Colonic mucosa (tissue), 4 donors: ENCODE results near the gene ARPC4. TPM values are rescaled to one million over a fixed set of nuclear protein-coding genes. Genes with fewer than 3 reads are reported as not detected.

ENCODE experiments used
- DNase-seq: peaks from one replicate; pipeline ENCODE4 v3.0.0-alpha.2; 2020
- H3K27ac ChIP-seq: fragments of 200-600 bp; one replicate; pipeline ENCODE4 v1.8.0; 2021
- H3K27me3 ChIP-seq: fragments of 200-600 bp; one replicate; pipeline ENCODE4 v1.8.0; 2021
- H3K36me3 ChIP-seq: fragments of 200-600 bp; one replicate; pipeline ENCODE4 v1.8.0; 2021
- H3K4me1 ChIP-seq: fragments of 200-600 bp; one replicate; pipeline ENCODE4 v1.8.0; 2021; ENCODE audit warnings: mild to moderate bottlenecking
- H3K4me3 ChIP-seq: fragments of 200-600 bp; one replicate; pipeline ENCODE4 v1.8.0; 2021
- H3K9ac ChIP-seq, 2 donors: one replicate each; pipeline ENCODE4 v1.7.0; 2013; ENCODE audit warnings: control low read depth in 2 of 2, low read depth in 2 of 2, low read length in 2 of 2
- H3K9me3 ChIP-seq: fragments of 200-600 bp; one replicate; pipeline ENCODE4 v1.8.0; 2021
- CTCF ChIP-seq: fragments of 200-600 bp; IDR thresholded peaks from one replicate; pipeline ENCODE4 v1.8.0; 2022; ENCODE audit warnings: antibody characterized with exemption, mild to moderate bottlenecking
- intact Hi-C: fragments of 100-400 bp; cut with DNase I; formaldehyde crosslinking; loops from one replicate; pipeline ENCODE4 v1.14.1; 2022
- total RNA-seq, 2 donors: library from RNA; stranded (reverse); fragmentation: NEBNext Ultra II Directional in 1 of 2; extraction: Animal tissue kit (Norgen Biotek cat#: 25700) in 1 of 2; gene quantifications; one replicate each; pipeline ENCODE4 v1.2.1, GENCODE V29; 2021
- donor health status: healthy.
- donor health status: DM: no; HTN: no; CAD: no.
- donor health status: DM: no; HTN: no; CAD: no.

The ARPC4 gene
- total RNA-seq, 2 donors from 2014 or later = 221 to 228 TPM

- Histone ChIP-seq H3K36me3 (no peaks in the 10 kb centered on the region), H3K9ac (no peak overlapping the region), H3K27ac (peak overlapping the region; percentile 24), H3K4me3 (no peak overlapping the region), H3K27me3 (no peaks in the 10 kb centered on the region), H3K9me3 (no peaks in the 10 kb centered on the region), H3K4me1 (no peaks in the 10 kb centered on the region)
- DNase-seq = no peak
- intact Hi-C loops = no loop called here
- TF ChIP-seq CTCF = no peak
These were observed 13.7 kb upstream of the ARPC4 start for GRCh38 chr3:9779075-9779593.

- H3K27me3 ChIP-seq = no peaks in the 10 kb centered on the region
- H3K9me3 ChIP-seq = no peaks in the 10 kb centered on the region
- DNase-seq = no peak
- no peak overlapping the region for H3K27ac ChIP-seq
- intact Hi-C loops = no loop called here
- H3K4me3 ChIP-seq = no peak overlapping the region
- no peak overlapping the region for H3K9ac ChIP-seq
- TF ChIP-seq CTCF = no peak
- no peaks in the 10 kb centered on the region for H3K4me1 ChIP-seq
- H3K36me3 ChIP-seq = no peaks in the 10 kb centered on the region
These were observed 13.0 kb upstream of the ARPC4 start for GRCh38 chr3:9779721-9780457.

- no peaks in the 10 kb centered on the region for H3K27me3 ChIP-seq
- DNase-seq = no peak
- H3K9ac ChIP-seq = no peak overlapping the region
- no peak for TF ChIP-seq CTCF
- H3K27ac ChIP-seq = no peak overlapping the region
- intact Hi-C loops = no loop called here
- H3K9me3 ChIP-seq = no peaks in the 10 kb centered on the region
- no peak overlapping the region for H3K4me3 ChIP-seq
- no peaks in the 10 kb centered on the region for H3K36me3 ChIP-seq
- no peaks in the 10 kb centered on the region for H3K4me1 ChIP-seq
These were observed 12.4 kb upstream of the ARPC4 start for GRCh38 chr3:9780458-9780812.

- DNase-seq = no peak
- intact Hi-C loops = no loop called here
- no peaks in the 10 kb centered on the region for H3K4me1 ChIP-seq
- no peaks in the 10 kb centered on the region for H3K9me3 ChIP-seq
- H3K27ac ChIP-seq = no peak overlapping the region
- no peak overlapping the region for H3K9ac ChIP-seq
- H3K27me3 ChIP-seq = no peaks in the 10 kb centered on the region
- no peak for TF ChIP-seq CTCF
- H3K4me3 ChIP-seq = no peak overlapping the region
- H3K36me3 ChIP-seq = no peaks in the 10 kb centered on the region
These were observed 12.0 kb upstream of the ARPC4 start for GRCh38 chr3:9780910-9781309.

- Histone ChIP-seq H3K36me3 (no peaks in the 10 kb centered on the region), H3K4me1 (no peaks in the 10 kb centered on the region), H3K27me3 (no peaks in the 10 kb centered on the region), H3K4me3 (no peak overlapping the region), H3K9me3 (no peaks in the 10 kb centered on the region), H3K27ac (no peak overlapping the region), H3K9ac (no peak overlapping the region)
- no peak for DNase-seq
- intact Hi-C loops = no loop called here
- TF ChIP-seq CTCF = no peak
These were observed 11.3 kb upstream of the ARPC4 start for GRCh38 chr3:9781551-9781950.
